GM18526 (cell line): Measurements from ENCODE around the gene LHFPL4.

ENCODE experiments used
- POLR2A ChIP-seq: IDR thresholded peaks from 3 replicates; pipeline ENCODE4 v1.6.1; 2011; ENCODE audit not compliant: insufficient read length; ENCODE audit errors: extremely low read depth

Gene LHFPL4

GRCh38 chr3:9550999-9551398 lies 2.6 kb downstream of the LHFPL4 start:
- TF ChIP-seq POLR2A, result no peak

- no peak for TF ChIP-seq POLR2A
Observed at GRCh38 chr3:9549600-9549999, 4.0 kb downstream of the LHFPL4 start.

GRCh38 chr3:9548991-9549390 lies 4.6 kb downstream of the LHFPL4 start:
- no peak for TF ChIP-seq POLR2A

DNA sequence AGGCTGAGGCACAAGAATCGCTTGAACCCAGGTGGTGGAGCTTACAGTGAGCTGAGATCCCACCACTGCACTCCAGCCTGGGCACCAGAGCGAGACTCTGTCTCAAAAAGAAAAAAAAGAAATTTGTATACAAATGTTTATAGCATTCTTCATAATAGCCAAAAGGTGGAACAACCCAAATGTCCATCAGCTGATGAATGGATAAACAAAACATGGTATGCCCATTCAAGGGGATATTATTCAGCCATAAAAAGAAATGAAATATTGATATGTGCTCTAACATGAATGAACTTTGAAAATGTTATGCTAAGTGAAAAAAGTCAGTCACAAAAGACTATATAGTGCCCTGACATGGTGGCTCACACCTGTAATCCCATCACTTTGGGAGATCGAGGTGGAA lies 11.4 kb downstream of the LHFPL4 start:
- no peak for TF ChIP-seq POLR2A

- no peak for TF ChIP-seq POLR2A
Observed at GRCh38 chr3:9536212-9536611, 17.4 kb downstream of the LHFPL4 start.

GRCh38 chr3:9534429-9534828 lies 19.2 kb downstream of the LHFPL4 start:
- no peak for TF ChIP-seq POLR2A

DNA sequence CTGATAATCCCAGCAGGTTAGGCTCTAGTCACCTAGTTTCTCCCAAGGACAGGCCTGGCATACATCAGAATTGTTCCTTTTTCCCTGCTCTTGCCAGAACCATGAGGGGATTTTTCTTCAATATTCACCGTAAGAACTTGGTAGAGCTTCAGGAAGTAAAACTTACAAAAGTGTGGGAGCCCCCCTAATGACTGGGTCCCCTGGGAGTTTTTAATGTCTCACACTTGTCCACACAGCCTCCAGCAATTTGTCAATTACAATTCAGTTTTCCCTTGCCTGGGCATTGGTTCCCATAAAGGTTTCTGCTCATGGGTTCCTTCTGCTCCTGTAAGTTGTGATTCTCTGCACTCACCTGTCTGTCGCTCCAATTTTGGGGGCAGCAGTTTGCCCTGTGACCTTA lies 28.5 kb downstream of the LHFPL4 start:
- TF ChIP-seq POLR2A, result no peak

GRCh38 chr3:9514956-9515355 lies 38.7 kb downstream of the LHFPL4 start:
- TF ChIP-seq POLR2A, result no peak

DNA sequence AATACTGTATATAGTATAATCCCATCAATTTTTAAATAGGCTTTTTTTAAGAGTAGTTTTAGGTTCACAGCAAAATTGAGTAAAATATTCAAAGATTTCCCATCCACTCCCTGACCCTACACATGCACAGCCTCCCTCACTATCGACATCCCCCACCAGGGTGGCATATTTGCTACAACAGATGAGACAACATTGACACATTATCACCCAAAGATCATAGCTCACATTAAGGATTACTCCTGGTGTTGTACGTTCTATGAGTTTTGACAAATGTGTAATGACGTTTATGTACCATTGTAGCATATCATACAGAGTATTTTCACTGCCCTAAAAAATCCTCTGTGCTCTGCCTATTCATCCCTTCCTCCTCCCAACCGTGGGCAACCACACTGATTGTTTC lies 39.3 kb downstream of the LHFPL4 start:
- no peak for TF ChIP-seq POLR2A

DNA sequence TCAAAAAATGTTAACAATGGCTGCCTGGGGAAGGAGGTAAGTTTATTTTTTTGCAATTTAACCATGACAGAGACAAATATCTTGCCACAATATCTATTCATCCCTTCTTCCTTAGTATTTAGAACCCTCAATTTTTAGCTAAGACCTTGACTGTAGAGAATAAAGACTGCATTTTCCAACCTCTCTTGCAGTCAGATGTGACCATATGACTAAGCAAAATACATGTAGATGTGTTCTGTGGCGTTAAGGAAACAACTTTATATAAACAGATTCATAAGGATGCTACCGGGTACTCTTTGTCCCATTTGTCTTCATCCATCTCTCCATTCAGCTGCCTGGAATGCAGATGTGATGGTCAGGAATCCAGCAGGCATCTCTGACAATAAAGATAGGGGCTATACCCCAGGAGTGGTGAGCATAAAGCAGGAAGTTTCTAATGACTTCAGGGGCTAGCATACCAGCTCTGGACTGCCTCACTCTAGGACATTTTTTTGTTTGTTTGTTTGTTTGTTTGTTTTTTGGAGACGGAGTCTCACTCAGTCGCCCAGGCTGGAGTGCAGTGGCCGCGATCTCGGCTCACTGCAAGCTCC lies 41.1 kb downstream of the LHFPL4 start:
- no peak for TF ChIP-seq POLR2A

- TF ChIP-seq POLR2A, result no peak
Observed at GRCh38 chr3:9508781-9509180, 44.8 kb downstream of the LHFPL4 start.

GRCh38 chr3:9507586-9508578 lies 45.7 kb downstream of the LHFPL4 start:
- TF ChIP-seq POLR2A, result no peak

GRCh38 chr3:9503283-9503682 lies 50.3 kb downstream of the LHFPL4 start:
- TF ChIP-seq POLR2A, result no peak

DNA sequence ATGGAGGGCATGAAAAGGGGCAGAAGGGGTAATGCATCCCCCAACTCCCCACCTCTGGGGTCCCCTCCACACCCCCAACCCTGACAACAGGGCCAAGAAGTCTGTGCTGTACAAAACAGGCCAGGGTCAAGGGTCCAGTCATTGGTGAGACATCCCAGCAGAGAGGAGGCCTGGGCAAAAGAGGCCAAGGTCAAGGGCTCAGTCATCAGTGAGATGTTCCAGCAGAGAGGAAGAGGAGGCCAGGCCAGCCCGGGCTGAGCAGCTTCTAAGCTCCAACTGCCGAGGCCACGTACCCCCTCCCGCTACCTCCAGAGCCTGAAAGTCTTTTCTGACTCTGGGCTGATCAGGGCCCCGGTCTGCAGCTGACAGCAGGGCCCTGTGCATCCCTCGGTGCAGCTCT lies 52.4 kb downstream of the LHFPL4 start:
- no peak for TF ChIP-seq POLR2A

GRCh38 chr3:9500108-9501050 lies 53.2 kb downstream of the LHFPL4 start:
- no peak for TF ChIP-seq POLR2A

DNA sequence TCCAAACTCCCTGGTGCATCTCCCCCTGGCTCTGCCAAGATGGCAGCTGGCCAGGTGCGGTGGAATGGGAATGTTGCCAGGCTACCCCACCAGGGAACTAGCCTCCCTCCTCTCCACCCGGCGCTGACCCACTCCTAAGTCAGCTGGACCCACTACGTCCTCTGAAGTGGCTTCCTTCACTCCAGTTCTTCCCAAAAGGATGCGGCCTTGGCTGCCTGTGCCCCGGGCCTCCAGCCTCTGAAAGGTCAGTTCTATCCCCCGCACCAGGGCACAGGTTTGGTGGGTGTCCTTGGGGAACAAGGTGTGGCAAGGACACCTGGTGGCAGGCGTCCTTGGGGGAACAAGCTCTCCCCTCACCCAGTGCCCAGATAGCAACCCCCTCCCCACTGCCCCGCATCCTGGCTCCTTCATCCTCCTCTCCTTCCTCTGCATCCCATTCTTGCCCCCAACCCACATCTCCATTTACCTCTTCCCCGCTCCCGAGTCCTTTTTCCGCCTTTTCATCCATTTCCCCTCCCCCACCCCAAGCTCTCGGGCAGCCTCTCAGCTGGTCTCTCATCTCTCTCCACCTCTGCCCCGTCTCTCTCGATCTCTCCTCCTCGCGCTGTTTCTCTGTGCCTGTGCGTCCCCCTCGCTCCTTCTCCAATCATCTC lies 54.0 kb downstream of the LHFPL4 start:
- TF ChIP-seq POLR2A, result no peak

- TF ChIP-seq POLR2A, result no peak
Observed at GRCh38 chr3:9498781-9499180, 54.8 kb downstream of the LHFPL4 start.
